Omental fat pad (tissue), 4 donors: ENCODE results near the gene C8A. TPM values are rescaled to one million over a fixed set of nuclear protein-coding genes. Genes with fewer than 3 reads are reported as not detected.

Source experiments
- ATAC-seq: fragments of 150-250 bp; one replicate; pipeline ENCODE4 v1.9.1; 2016; ENCODE audit warnings: mild to moderate bottlenecking, moderate library complexity; ENCODE audit not compliant: low FRiP score
- DNase-seq: peaks from one replicate; pipeline ENCODE4 v3.0.0-alpha.2; 2019; ENCODE audit warnings: low spot score
- CTCF ChIP-seq, 3 donors: fragments of 450-650 bp; IDR thresholded peaks; one replicate each; pipeline ENCODE4 v1.5.1; 2016 to 2017; ENCODE audit warnings: antibody characterized with exemption in 3 of 3, mild to moderate bottlenecking in 3 of 3, moderate library complexity in 2 of 3
- total RNA-seq, 4 donors: library from RNA; depleted of rRNA; stranded (reverse); fragments of >200 nt; gene quantifications; one replicate each; pipeline ENCODE4 v1.1.0, GENCODE V29; 2016

C8A gene
- total RNA-seq, 4 donors from 2014 or later: not detected

DNA sequence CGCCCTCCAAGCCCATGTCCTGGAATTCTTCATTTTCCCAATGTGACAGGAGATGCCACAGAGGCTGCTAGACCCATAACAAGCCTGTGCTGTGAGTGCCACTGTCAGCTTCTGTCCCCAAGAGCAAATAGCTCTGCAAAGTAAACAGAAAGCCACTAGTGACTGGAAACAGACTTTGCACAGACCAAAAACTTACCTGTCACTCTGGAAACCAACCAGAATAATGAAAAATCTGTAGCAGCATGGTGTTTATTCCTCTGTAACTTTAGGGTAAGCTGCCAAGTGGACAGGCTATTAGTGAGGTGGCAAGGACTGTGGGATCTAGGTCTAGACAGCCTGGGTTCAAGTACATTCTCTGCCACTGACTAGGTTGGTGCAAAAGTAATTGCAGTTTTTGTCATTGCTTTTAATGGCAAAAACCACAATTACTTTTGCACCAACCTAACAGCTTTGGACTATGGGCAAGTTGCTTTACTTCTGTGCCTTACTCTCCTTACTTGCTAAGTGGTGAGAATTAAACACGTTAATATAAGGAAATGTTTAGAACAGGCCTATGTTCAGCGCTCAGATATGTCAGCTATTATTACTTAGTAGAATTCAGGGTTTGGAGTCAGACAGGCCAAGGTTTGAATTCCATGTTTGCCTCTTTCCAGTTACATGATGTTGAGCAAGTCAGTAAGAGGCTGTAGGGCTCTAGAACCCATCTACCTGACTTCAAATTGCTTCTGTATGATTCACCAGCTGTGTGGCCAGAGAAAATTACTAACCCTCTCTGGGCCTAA, 111.5 kb downstream of the C8A start, which contains the start of gene C8B:
TSS of gene C8B (minus strand) at position 100 of the 782 bp plus-strand sequence. CDS start at position 33, 67 bp downstream.
- no peak for TF ChIP-seq CTCF (IDR thresholded peaks at IDR 0.05)
- ATAC-seq (no peak), DNase-seq (no peak)

GRCh38 chr1:56966698-56966999, 112.1 kb downstream of the C8A start:
- ATAC-seq (no peak), DNase-seq (no peak)
- no peak for TF ChIP-seq CTCF (IDR thresholded peaks at IDR 0.05)

DNA sequence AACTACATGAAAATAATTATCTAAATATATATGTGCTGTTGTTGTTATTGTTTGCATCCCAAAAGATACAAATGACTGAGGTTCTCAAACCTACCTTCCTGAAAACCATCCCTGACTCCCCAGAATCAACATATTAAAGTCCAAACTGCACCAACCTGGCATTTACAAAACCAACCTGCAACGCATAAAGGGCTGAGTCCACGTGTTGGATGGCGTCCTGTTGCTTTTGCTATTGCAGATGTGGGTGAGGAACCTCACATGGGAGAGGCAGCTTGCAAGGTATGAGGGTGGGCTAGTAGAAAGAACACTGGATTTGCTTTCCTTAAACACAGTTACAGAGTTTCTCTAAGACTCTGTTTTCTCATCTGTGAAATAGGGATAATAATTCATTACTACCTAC, 112.8 kb downstream of the C8A start:
- TF ChIP-seq CTCF (IDR thresholded peaks at IDR 0.05): no peak
- ATAC-seq (no peak), DNase-seq (no peak)

Other genes starting within 250 kb of the C8A start
- 1 to 10 TPM in 3 of 4 donors, under 1 TPM in 1; 0.96 to 3.0 (median 1.9) TPM for gene PRKAA2, start 209.5 kb upstream of the C8A start, total RNA-seq
- gene FYB2, start 35.4 kb upstream of the C8A start, total RNA-seq: not detected
- not detected for gene C8B, start 111.2 kb downstream of the C8A start, total RNA-seq